ENCODE measurements around the gene TMEM97. TPM values are rescaled to one million over a fixed set of nuclear protein-coding genes. Genes with fewer than 3 reads are reported as not detected.
"Not testable (repeated sequence)": the region's sequence is repeated elsewhere in the genome, so short reads cannot be mapped to it uniquely, and the experiment has no call there.

The TMEM97 gene
- total and polyA plus RNA-seq, 4 experiments from 2014 or later = 2.4 to 6.2 (median 4.1) TPM

- POLR2A ChIA-PET (ENCODE audit: partially characterized antibody) = interaction anchor here (0.6 to 4.7 kb wide), 23 partner anchors 10 to 958 kb away, joined by 3 to 130 read pairs (median 4); partner anchors contain the start of genes LYRM9, NUFIP2, PHF12 and POLDIP2
- no peaks in the 10 kb centered on the region for H3K9me3 ChIP-seq (ENCODE audit: control insufficient read depth in 1 of 2, low read length in 2 of 2)
- CTCF ChIA-PET (ENCODE audit: partially characterized antibody) = interaction anchor here (1.0 to 2.0 kb wide), 10 partner anchors 10 to 529 kb away, joined by 3 to 17 read pairs (median 5); partner anchors contain the start of gene POLDIP2
- no peaks in the 10 kb centered on the region for H3K27me3 ChIP-seq (ENCODE audit: insufficient read depth, low read length)
- H3K36me3 ChIP-seq (ENCODE audit: insufficient read depth, low read length) = peaks cover 20% of the 10 kb centered on the region
- peak overlapping the region; percentile 95 to 98 (median 97) for H3K4me3 Mint-ChIP-seq
- peak overlapping the region; percentile 38 to 86 for H3K4me3 ChIP-seq (ENCODE audit: low read length in 2 of 2)
- no peaks in the 10 kb centered on the region for H3K27me3 Mint-ChIP-seq
- peak in 2 of 5 donors; percentile 19 to 56 for DNase-seq
- peak overlapping the region; percentile 93 for H3K27ac ChIP-seq (ENCODE audit: low read depth, low read length)
- peaks cover 29 to 66% (median 42%) of the 10 kb centered on the region in 4 donors for H3K4me1 Mint-ChIP-seq
- peaks cover 3 to 29% of the 10 kb centered on the region in 2 donors for H3K36me3 Mint-ChIP-seq
- intact Hi-C loops (cut with micrococcal nuclease) = loop anchor here (1.0 kb wide), 4 partner anchors 17 to 85 kb away; partner anchors contain the start of genes POLDIP2, SARM1 and TMEM97
- H3K9me3 Mint-ChIP-seq = no peaks in the 10 kb centered on the region
- peak overlapping the region; percentile 97 to 98 (median 97) for H3K27ac Mint-ChIP-seq
- H3K4me1 ChIP-seq (ENCODE audit: insufficient read depth, low read length) = peaks cover 30% of the 10 kb centered on the region
Observed at GRCh38 chr17:28335959-28336871, 17.2 kb downstream of the TMEM97 start.

- peaks cover 27 to 53% (median 37%) of the 10 kb centered on the region in 4 donors for H3K4me1 Mint-ChIP-seq
- Histone ChIP-seq H3K4me1 (ENCODE audit: insufficient read depth, low read length) (peaks cover 30% of the 10 kb centered on the region), H3K27me3 (ENCODE audit: insufficient read depth, low read length) (no peaks in the 10 kb centered on the region), H3K27ac (ENCODE audit: low read depth, low read length) (no peak overlapping the region), H3K36me3 (ENCODE audit: insufficient read depth, low read length) (peaks cover 39% of the 10 kb centered on the region), H3K9me3 (ENCODE audit: control insufficient read depth in 1 of 2, low read length in 2 of 2) (no peaks in the 10 kb centered on the region), H3K4me3 (ENCODE audit: low read length in 2 of 2) (no peak overlapping the region)
- CTCF ChIA-PET (ENCODE audit: partially characterized antibody) = interaction anchor here (0.8 to 1.3 kb wide), 2 partner anchors 18 to 78 kb away, joined by 3 to 4 read pairs; partner anchors contain the start of gene POLDIP2
- peaks cover 9 to 35% of the 10 kb centered on the region in 2 donors for H3K36me3 Mint-ChIP-seq
- intact Hi-C loops (cut with micrococcal nuclease) = no loop called here
- no peak for DNase-seq
- H3K9me3 Mint-ChIP-seq = no peaks in the 10 kb centered on the region
- H3K27ac Mint-ChIP-seq = peak overlapping the region in 3 of 7 donors; percentile 19 to 59 (median 48)
- POLR2A ChIA-PET (ENCODE audit: partially characterized antibody) = interaction anchor here (1.0 kb wide), 1 partner anchor 9 kb away, joined by 3 read pairs; no protein-coding TSS in a partner anchor
- peak overlapping the region in 4 of 8 donors; percentile 29 to 95 (median 61) for H3K4me3 Mint-ChIP-seq
- no peaks in the 10 kb centered on the region for H3K27me3 Mint-ChIP-seq
Observed at GRCh38 chr17:28338056-28338768, 19.2 kb downstream of the TMEM97 start.

- H3K4me3 ChIP-seq (ENCODE audit: low read length in 2 of 2); H3K9me3 Mint-ChIP-seq; DNase-seq; intact Hi-C loops (cut with micrococcal nuclease); H3K27me3 Mint-ChIP-seq; H3K27ac Mint-ChIP-seq; H3K9me3 ChIP-seq (ENCODE audit: control insufficient read depth in 1 of 2, low read length in 2 of 2); H3K27ac ChIP-seq (ENCODE audit: low read depth, low read length); CTCF ChIA-PET (ENCODE audit: partially characterized antibody); H3K27me3 ChIP-seq (ENCODE audit: insufficient read depth, low read length); POLR2A ChIA-PET (ENCODE audit: partially characterized antibody): not testable (repeated sequence)
- H3K36me3 Mint-ChIP-seq = peaks cover 13 to 38% of the 10 kb centered on the region in 2 donors
- peaks cover 27% of the 10 kb centered on the region for H3K4me1 ChIP-seq (ENCODE audit: insufficient read depth, low read length)
- H3K4me1 Mint-ChIP-seq = peaks cover 27 to 48% (median 34%) of the 10 kb centered on the region in 4 donors
- peaks cover 42% of the 10 kb centered on the region for H3K36me3 ChIP-seq (ENCODE audit: insufficient read depth, low read length)
- H3K4me3 Mint-ChIP-seq = peak overlapping the region in 1 of 8 donors; percentile 64
Observed at GRCh38 chr17:28338769-28339212, 19.8 kb downstream of the TMEM97 start.

GRCh38 chr17:28339431-28339830 is 20.4 kb downstream of the TMEM97 start:
- no peak for DNase-seq
- Histone ChIP-seq H3K4me1 (ENCODE audit: insufficient read depth, low read length) (peaks cover 21% of the 10 kb centered on the region), H3K4me3 (ENCODE audit: low read length in 2 of 2) (no peak overlapping the region), H3K27me3 (ENCODE audit: insufficient read depth, low read length) (no peaks in the 10 kb centered on the region), H3K9me3 (ENCODE audit: control insufficient read depth in 1 of 2, low read length in 2 of 2) (no peaks in the 10 kb centered on the region), H3K36me3 (ENCODE audit: insufficient read depth, low read length) (peaks cover 48% of the 10 kb centered on the region), H3K27ac (ENCODE audit: low read depth, low read length) (no peak overlapping the region)
- H3K4me3 Mint-ChIP-seq = no peak overlapping the region
- peak overlapping the region in 1 of 7 donors; percentile 46 for H3K27ac Mint-ChIP-seq
- CTCF ChIA-PET (ENCODE audit: partially characterized antibody) = no interaction called here
- POLR2A ChIA-PET (ENCODE audit: partially characterized antibody) = no interaction called here
- no peaks in the 10 kb centered on the region for H3K27me3 Mint-ChIP-seq
- peaks cover 21 to 41% (median 28%) of the 10 kb centered on the region in 4 donors for H3K4me1 Mint-ChIP-seq
- intact Hi-C loops (cut with micrococcal nuclease) = no loop called here
- peaks cover 19 to 44% of the 10 kb centered on the region in 2 donors for H3K36me3 Mint-ChIP-seq
- H3K9me3 Mint-ChIP-seq = no peaks in the 10 kb centered on the region

- Mint-ChIP-seq H3K4me3 (no peak overlapping the region), H3K36me3 (peaks cover 19 to 50% of the 10 kb centered on the region in 2 donors), H3K4me1 (peaks cover 14 to 34% (median 21%) of the 10 kb centered on the region in 4 donors), H3K9me3 (no peaks in the 10 kb centered on the region), H3K27ac (no peak overlapping the region), H3K27me3 (no peaks in the 10 kb centered on the region)
- no peak overlapping the region for H3K4me3 ChIP-seq (ENCODE audit: low read length in 2 of 2)
- intact Hi-C loops (cut with micrococcal nuclease) = no loop called here
- DNase-seq = no peak
- H3K36me3 ChIP-seq (ENCODE audit: insufficient read depth, low read length) = peaks cover 57% of the 10 kb centered on the region
- H3K27ac ChIP-seq (ENCODE audit: low read depth, low read length) = no peak overlapping the region
- no peaks in the 10 kb centered on the region for H3K9me3 ChIP-seq (ENCODE audit: control insufficient read depth in 1 of 2, low read length in 2 of 2)
- H3K27me3 ChIP-seq (ENCODE audit: insufficient read depth, low read length) = no peaks in the 10 kb centered on the region
- POLR2A ChIA-PET (ENCODE audit: partially characterized antibody) = no interaction called here
- CTCF ChIA-PET (ENCODE audit: partially characterized antibody) = no interaction called here
- peaks cover 16% of the 10 kb centered on the region for H3K4me1 ChIP-seq (ENCODE audit: insufficient read depth, low read length)
Observed at GRCh38 chr17:28340374-28340773, 21.4 kb downstream of the TMEM97 start.

GRCh38 chr17:28341516-28341915 is 22.5 kb downstream of the TMEM97 start:
- no peak overlapping the region for H3K4me3 ChIP-seq (ENCODE audit: low read length in 2 of 2)
- H3K36me3 ChIP-seq (ENCODE audit: insufficient read depth, low read length) = peaks cover 68% of the 10 kb centered on the region
- no peaks in the 10 kb centered on the region for H3K27me3 ChIP-seq (ENCODE audit: insufficient read depth, low read length)
- peaks cover 10 to 28% (median 14%) of the 10 kb centered on the region in 4 donors for H3K4me1 Mint-ChIP-seq
- intact Hi-C loops (cut with micrococcal nuclease) = no loop called here
- H3K4me3 Mint-ChIP-seq = no peak overlapping the region
- DNase-seq = no peak
- peaks cover 24 to 59% of the 10 kb centered on the region in 2 donors for H3K36me3 Mint-ChIP-seq
- no peaks in the 10 kb centered on the region for H3K9me3 ChIP-seq (ENCODE audit: control insufficient read depth in 1 of 2, low read length in 2 of 2)
- no peak overlapping the region for H3K27ac ChIP-seq (ENCODE audit: low read depth, low read length)
- H3K27ac Mint-ChIP-seq = no peak overlapping the region
- no peaks in the 10 kb centered on the region for H3K9me3 Mint-ChIP-seq
- ChIA-PET CTCF (ENCODE audit: partially characterized antibody) (no interaction called here), POLR2A (ENCODE audit: partially characterized antibody) (no interaction called here)
- no peaks in the 10 kb centered on the region for H3K27me3 Mint-ChIP-seq
- peaks cover 9% of the 10 kb centered on the region for H3K4me1 ChIP-seq (ENCODE audit: insufficient read depth, low read length)
